ENCODE results near the gene ARHGAP15.
A peak's percentile ranks its signal among the peaks of the same experiment; 100 is the strongest.

ARHGAP15 gene

DNA sequence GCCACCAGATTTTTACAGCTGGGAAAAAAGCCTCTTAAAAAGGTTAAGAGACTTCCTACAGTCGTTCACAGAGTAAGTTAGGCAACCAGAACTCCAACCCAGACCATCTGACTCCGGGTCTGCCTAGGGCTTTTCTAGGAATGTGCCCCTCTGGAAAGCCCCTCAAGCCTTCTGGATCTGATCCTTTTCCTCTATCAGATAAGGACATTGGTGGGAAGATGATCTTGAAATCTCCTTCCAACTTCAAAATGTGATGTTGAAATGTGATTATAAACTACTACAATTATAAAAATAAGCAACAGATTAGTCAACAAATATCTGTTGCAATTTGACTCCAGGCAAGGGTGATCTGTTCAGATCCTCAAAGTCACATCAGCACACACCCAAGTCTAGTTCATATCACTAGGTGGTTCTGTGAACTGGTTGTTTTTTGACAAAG is 270.4 kb downstream of the ARHGAP15 start:
- DNase-seq (ENCODE audit: low read depth), result no peak

DNA sequence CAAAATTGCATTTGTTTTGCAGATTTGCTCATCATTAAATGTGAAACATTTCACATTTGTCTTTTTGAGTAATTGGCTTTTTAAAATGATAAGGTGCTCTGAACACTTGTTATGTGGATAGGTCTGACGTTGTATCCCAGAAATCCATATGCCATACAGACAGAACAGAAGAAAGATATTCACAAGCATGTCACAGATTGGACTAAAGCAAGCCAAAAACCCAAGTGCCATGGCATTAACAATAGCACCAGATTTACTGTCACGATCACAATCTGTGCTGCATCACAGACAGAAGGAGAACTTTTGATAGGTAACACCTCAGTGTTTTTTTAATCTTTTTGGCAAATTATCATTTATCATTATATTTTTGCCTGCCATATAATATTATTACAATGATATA is 272.6 kb downstream of the ARHGAP15 start:
- DNase-seq (ENCODE audit: low read depth), result no peak

DNA sequence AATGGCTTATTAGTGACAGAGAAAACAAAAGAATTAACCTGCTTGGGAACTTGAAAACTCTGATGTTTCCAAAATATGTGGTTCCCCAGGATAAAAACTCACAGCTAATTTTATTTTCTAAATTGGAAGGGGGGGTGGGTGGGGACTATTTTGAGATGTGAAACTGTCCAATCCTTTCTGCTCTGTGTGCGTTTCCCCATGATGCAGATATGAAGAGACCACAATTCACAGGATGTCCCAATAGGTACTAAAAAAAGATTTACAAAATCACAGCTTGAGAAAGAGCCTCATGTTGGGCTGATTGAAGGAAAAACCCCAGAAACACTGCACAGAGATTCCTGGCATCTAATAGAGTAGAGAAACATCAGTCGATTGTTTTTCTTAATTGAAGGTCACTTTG is 273.2 kb downstream of the ARHGAP15 start:
- no peak for DNase-seq (ENCODE audit: low read depth)

DNA sequence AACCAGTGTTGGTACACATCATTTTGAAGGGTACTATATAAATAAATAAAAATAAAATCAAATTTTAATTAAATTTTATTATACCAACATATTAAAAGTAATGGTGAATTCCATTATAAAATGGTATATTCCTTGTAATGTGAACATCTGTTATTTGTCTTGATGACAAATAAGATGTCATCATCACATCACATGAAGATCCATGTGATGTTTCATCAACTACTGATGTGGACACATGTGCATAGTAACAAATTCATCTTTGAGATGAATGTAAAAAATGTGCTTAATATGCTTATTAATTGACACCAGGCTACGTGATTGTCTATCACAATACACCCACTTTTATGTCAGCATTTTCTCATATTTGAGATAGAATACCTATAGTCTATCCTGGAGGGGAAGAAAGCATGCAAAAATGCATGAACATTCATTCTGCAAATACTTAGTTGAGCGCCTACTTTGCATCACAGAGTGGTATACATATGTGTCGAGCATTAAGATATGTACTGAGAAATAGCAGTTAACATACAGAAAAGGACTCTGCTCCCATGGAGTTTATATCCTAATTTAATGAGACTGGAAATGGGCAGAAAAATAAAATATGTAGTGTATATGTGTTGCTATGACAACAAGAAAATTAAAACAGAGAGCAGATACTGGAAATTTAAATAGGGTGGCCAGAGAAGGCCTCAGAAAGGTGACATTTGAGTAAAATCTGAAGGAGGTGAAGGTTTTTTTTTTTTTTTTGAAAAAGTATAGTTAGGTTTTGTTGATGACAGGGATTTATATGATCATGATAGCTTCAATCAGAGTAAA is 281.1 kb downstream of the ARHGAP15 start:
- no peak for DNase-seq (ENCODE audit: low read depth)

DNA sequence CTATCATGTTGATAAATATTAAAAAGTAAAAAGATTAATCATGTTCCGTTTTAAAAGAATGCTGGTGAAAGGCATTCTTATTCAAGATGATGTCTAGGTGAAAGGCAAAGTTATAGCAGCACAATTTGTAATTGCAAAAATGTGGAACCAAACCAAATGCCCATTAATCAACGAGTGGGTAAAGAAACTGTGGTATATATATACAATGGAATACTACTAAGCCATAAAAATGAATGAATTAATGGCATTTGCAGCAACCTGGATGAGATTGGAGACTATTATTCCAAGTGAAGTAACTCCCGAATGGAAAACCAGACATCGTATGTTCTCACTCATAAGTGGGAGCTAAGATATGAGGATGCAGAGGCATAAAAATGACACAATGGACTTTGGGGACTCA is 286.4 kb downstream of the ARHGAP15 start:
- DNase-seq (ENCODE audit: low read depth), result no peak

DNA sequence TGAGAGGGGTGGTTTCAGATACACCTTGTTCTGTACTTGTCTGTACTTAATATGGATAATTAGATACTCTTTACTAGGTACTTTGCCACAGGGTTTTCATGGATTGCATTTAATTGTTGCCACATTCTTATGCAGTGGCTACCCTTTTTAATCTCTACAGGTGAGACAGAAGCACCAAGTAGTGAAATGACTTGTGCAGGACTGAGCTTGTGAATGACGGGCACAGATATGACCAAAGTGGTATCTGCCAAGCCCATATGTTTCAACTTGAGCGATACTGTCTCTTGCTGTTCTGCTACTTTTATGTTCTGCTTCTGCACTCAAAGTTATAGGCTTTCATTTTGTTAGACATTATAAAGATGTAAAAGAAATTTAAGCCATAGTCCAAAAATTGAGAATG is 288.2 kb downstream of the ARHGAP15 start:
- DNase-seq (ENCODE audit: low read depth), result no peak

DNA sequence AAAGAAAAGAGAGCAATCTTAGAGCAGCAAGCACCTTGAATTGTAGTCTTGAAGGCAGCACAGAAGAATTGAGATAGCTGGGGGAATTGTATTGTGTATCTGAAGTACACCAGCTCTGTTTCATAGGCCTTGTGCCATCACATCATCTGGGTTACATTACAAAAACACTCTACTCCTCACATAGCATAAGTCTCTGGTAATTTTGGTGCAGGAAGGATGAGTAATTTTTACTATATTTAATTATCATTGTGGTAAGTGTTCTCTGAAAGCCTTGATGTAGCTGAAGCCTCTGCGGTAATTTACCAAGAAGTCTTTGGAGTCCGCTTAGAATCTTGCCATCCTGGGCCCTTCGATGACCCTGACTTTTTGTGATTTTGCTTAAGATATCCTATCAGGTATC is 291.1 kb downstream of the ARHGAP15 start:
- no peak for DNase-seq (ENCODE audit: low read depth)

DNA sequence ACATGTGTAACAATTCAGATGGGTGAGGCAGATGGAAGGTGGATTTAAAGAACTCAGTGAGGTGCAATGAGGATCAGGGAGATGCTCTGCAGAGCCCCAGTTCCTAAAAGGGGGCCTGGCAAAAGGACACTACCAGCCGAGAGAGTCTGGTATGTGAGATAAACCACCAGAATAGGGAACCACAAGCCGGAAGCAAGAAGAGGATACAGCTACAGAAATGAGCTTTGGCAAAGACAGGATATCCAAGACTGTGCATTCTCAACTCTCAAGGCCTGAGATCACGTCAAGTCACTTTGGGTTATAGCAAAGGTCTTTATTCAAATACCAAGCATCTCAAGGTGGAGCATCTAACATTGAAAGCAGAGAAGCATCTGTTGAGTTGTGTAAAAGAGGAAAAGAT is 293.5 kb downstream of the ARHGAP15 start:
- DNase-seq (ENCODE audit: low read depth), result no peak

DNA sequence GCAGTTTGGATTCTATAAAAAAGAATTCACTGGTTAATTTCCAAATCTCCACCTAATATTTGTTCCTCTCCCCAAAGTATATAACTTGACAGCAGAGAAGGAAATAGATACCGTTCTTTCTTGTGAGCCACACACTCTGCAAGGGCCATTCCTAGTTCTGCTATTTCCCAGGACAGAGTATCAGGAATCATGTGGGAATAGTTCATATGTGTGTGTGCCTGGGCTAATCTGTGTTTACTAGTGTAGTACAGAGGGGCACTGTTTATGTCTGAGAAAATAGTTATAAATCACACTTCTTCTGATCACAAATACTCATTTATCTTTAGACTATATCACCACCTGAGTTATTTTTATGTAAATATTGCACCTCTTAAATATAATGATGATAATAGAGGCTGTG is 296.7 kb downstream of the ARHGAP15 start:
- no peak for DNase-seq (ENCODE audit: low read depth)

DNA sequence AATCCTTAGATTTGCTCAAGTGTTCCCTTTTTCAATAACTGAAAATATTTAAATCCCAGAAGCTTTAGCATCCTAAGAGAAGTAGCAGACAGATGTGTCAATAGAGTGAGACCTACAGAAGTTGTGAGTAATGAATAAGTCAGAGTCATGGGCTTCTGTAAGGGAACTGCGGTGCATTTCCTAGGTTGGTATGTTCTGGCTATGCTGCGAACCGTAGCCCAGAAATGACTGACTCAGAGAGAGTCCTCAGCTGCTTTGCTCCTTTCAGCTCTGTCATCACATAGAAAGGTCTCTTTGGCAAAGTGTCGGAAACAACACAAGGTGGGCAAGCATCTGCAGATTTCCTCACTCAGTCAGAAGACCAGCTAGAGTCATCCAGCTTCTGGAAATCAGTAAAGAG is 297.1 kb downstream of the ARHGAP15 start:
- no peak for DNase-seq (ENCODE audit: low read depth)

DNA sequence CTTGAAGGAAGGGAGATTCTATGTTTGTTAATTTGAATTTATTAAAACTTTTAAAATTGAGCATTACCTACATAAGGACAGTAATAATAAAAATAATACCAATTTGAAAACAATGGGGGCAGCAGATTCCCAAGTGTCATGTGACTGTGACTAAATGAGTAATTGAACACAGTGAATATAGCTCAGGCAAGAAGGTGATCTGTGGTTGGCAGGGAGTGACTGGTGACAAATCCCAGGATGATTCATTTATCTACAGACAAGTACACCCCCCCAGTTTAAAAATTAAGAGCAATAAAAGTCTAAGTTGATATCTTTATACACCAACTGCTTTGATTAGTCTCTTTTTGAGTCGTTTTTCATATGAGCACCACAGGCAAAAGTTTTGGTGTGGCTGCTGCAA is 299.5 kb downstream of the ARHGAP15 start:
- peak; percentile 6 for DNase-seq (ENCODE audit: low read depth)

DNA sequence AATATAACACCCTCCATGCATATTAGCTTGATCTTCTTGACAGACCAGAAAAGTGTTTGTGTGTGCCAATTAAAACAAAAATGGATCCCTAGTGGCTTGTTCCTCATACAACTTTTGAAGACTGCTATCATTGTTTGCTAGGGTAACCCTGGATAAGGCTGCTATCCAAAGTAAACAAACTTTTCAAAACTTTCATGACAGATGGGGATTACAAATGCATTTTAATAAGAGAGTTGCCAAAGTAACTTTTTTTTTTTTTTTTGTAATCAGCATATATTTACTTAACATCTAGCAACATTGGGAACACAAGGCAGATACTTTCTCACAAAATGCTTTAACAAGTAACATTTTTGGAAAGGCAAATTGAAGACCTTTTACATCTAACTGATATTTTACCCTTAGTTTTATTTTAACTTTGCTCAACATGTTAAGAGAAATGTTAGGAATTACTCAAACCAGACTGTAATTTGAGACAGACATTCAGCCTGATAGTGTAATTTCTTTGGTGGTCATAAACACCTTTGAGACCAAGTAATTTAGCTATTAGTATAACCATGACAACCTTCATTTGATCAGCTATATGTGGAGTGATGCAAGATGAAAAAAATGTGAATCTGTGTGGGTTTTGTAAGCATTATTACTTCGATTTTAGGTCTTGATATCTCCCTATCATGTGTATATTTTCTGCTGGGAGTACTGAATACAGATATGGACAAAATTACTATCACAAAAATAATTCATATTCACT is 300.9 kb downstream of the ARHGAP15 start:
- DNase-seq (ENCODE audit: low read depth), result no peak

DNA sequence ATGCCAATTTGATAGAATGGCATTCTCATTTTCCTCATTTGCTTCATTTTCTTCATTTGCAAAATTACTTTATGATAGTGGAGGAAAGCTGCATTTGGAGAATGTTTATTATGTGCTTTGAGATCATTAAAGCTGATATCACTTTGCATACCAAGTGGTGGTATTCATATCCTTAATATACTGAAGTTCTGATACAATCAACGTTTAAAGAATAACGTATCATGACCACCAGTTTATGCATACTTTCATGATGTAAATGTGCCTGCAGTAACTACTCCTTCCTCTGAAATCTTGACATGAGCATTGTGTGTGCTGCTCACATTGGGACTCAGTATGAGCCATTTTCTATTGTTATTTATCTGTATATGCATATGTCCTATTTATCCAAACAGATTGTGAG is 302.1 kb downstream of the ARHGAP15 start:
- no peak for DNase-seq (ENCODE audit: low read depth)

DNA sequence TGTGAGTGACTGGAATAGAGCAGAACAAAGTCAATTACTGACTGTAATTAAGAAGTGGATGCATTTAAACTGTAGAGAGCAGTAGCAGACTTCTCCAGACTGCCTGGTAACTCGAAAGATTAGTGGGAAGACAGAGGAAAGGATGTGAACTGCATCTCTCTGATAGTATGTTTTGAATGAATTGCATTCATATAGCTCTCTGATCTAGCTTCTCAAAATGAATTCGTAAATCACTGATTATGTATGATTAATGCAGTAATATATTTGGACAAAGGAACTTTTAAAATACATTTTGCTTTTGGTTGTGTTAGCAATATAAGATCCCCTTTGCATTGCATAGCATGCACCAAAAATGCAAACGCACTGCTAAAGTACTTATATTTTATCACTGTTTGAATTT is 304.0 kb downstream of the ARHGAP15 start:
- no peak for DNase-seq (ENCODE audit: low read depth)

DNA sequence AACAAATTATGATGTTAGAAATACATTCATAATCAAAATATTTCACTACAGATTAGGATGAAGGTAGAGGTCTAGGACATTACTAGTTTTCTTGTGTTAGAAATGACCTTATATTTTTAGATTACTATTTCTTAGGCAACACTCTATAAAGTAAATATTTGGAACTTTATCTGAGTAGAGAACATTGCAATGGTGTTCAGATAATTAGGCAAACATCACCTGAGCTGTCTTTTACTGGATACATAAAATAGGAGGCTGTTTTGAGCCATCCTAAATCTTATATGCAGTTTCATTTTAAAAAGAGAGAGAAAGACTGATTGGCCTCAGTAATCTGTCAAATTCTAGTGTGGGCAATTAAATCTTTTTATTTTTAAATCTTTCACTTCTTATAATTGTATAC is 304.6 kb downstream of the ARHGAP15 start:
- no peak for DNase-seq (ENCODE audit: low read depth)

DNA sequence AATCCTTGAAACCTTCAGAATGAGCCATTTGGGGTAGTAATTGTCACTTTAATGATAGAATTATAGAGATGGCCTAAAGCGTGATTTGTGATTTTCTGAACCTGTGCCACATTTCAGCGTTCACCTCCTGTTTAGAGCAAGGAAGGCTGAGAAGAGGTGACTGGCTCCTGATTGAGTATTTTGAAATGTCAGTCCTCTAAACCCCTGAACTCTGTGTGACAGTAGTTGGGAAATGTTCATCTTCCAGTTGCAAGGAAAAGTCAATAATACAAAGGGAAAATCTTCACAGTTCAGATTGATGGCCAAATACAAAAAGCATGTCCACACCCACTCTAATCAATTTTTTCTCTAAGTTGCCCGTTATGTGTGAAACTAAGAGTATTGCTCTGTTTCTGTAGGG is 305.2 kb downstream of the ARHGAP15 start:
- no peak for DNase-seq (ENCODE audit: low read depth)

DNA sequence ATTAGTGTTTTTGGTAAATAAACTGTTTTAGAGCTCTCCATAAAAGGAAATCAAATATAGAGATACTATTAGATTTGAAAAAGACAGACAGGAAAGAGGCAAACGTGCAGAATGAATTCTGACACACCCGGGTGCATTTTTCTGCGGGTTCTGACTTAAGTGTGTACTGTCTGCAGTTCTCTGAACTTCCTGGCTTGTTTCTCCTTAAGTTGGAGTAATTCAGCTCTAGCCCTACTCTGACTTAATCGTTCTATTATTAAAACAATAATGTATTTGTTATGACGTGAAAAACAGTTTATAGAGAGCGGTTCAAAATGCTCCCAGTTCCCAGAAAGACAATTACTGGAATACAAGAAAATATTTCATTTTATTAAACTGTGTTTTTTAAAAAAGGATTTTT is 305.9 kb downstream of the ARHGAP15 start:
- no peak for DNase-seq (ENCODE audit: low read depth)

DNA sequence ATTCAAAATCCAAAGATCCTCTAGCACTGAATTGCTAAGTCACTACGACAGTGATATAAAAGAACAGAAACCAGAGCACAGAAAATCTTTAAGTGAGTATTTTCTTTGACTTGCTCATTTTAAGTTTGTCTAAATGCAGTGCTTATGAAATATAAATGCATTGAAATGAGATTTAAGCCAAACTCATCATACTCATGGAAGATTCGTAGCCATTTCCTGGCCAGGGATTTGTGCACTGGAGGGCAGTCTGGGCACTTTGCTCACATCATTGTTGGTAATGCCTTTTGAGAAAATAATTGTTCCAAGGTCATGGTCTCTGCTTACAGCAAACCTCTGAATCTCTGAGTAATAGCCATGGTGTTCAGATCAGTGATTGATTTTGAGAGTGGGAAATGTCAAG is 307.7 kb downstream of the ARHGAP15 start:
- no peak for DNase-seq (ENCODE audit: low read depth)

DNA sequence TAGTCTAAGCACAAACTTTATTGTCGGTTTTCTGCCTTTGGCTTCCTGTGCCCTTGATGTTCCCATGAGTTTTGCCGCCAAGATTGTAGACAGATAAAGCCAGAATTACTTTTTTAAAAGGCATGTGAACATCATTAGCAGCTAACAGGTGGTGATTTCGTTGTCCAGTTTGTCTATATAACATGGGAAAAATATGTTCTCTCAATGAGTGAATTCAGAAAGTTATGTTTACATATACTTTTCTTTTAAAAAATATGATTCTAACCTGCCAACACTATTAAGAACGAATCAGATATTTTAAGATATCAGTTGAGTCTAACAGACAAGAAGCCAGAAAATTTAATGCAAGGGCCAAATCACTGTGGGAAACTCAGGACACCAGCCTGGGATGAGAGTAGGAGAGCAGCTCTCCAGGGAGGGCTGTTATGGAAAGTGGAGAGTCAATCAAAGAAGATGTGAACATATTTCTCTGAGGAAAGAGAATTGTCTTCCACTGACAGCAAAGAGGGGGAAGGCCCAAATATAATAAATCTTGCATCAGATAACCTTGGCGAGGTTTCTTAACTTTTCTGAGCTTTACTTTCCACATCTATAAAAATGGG is 311.3 kb downstream of the ARHGAP15 start:
- DNase-seq (ENCODE audit: low read depth), result no peak

DNA sequence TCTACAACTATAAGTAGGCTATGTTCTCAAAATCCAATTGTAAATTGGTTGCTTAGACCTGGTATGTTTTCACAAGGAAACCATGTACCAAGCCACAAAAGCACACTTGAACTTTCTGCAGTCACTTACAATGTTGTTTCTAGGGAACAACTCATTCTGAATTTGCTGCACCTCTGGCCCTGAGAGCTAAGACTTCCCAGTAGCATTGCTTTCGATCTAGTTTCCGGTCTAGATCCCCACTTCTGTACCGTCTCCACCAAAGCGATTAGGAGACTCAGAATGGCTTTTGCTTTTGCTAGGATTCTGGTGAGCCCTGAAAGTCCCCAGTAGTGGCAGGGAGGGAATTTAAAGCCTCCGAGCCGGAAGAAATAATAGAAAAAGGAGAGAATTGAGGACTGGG is 313.0 kb downstream of the ARHGAP15 start:
- DNase-seq (ENCODE audit: low read depth), result no peak

DNA sequence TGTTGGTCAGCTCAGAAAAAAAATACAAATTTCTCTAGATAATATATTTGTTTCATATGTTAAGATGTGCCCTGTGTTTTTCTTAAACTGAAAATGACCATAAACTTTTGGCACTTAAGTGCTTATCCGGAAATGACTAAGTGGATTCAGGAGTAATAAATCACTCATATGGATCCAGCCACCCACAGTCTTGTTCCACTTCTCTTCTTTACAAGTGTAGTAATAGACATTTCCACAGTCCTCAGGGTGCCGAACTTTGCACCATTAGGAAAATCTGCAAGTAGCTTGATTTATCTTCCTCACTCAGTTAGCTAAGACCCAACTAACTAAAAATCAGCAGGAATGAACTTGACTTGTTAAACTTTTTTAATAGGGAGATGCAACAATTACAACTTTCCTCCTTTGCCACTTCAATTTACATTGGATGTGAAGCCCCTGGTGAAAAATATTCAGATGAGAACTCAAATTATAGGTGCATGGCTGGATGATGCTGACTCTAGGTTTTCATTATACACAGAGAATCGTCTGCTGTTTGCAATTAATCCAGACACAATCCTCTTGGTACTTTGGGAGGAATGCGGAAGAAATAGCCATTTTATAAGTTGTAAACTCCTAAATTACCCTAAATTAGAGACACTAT is 322.5 kb downstream of the ARHGAP15 start:
- no peak for DNase-seq (ENCODE audit: low read depth)

DNA sequence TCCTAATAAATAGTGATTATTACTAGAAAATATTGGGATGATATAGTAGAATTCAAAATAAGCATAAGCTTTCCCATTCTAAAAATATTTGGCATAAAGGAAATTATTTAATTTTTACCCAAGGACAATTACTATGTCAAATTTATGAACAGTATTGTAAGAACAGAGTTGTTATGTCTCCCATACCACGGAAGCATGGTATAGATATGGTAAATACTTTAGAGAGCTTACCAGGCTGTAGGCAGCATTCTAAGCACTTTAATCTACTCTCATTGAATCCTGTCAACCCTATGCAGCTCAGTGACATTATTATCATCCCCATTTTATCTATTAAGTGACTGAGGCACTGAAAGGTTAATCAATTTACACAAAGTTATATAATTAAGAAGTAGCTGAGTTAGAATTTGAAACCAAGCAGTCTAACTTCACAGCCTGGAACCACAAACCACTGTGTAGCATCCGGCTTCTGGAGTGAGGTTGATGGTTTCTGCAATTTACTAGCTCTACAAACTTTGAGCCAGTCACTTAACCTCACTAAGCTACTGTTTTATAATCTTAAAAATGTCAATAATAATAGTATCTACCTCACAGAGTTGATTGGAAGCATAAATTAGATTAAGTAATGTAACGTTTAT is 323.7 kb downstream of the ARHGAP15 start:
- peak; percentile 17 for DNase-seq (ENCODE audit: low read depth)
